ENCODE results near the gene MSRB1.

- TF ChIP-seq TARDBP (IDR thresholded peaks at IDR 0.05) = no peak
- TF ChIP-seq SP1 (IDR thresholded peaks at IDR 0.05) = no peak
- TF ChIP-seq L3MBTL2 (conservative IDR thresholded peaks at IDR 0.05) = no peak
- TF ChIP-seq ZNF384 (IDR thresholded peaks at IDR 0.05) = no peak
- TF ChIP-seq FOXA1 (IDR thresholded peaks at IDR 0.05) = no peak
- TF ChIP-seq BHLHE40 (IDR thresholded peaks at IDR 0.05; ENCODE audit: borderline replicate concordance) = no peak
- no peak for TF ChIP-seq NFRKB (IDR thresholded peaks at IDR 0.05)
- TF ChIP-seq FOXM1 (IDR thresholded peaks at IDR 0.05; ENCODE audit: borderline replicate concordance) = no peak
- TF ChIP-seq CTBP1 (IDR thresholded peaks at IDR 0.05; ENCODE audit: borderline replicate concordance) = no peak
- no peak for TF ChIP-seq HDGF (IDR thresholded peaks at IDR 0.05; ENCODE audit: borderline replicate concordance)
Measured at GRCh38 chr16:1979271-1980029, 36.5 kb upstream of the MSRB1 start.

Data from HEK293T (cell line).